ENCODE data around the gene TRIM69.
"Not testable (repeated sequence)": the region's sequence is repeated elsewhere in the genome, so short reads cannot be mapped to it uniquely, and the experiment has no call there.

The TRIM69 gene

GRCh38 chr15:44753345-44753744 lies 17.0 kb downstream of the TRIM69 start:
- no peak for DNase-seq

DNA sequence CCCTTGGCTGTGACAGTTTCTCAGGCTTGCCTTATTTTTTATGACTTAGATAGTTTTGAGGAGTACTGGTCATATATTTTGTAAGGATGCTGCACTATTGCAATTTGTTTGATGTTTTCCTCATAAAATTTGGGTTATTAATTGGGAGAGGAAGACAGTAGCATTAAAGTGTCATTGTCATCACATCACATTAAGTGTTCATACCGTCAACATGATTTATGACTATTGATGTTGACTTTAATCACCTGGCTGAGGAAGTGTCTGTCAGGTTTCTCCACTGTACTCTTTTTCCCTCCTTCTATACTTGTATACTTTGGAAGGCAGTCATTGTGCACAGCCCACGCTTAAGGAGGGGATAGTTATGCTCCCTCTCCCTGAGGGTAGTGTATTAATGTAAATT lies 26.9 kb downstream of the TRIM69 start:
- no peak for DNase-seq

- no peak for DNase-seq
These were observed 27.5 kb downstream of the TRIM69 start for GRCh38 chr15:44763848-44764247.

- DNase-seq, result no peak
These were observed 28.7 kb downstream of the TRIM69 start for GRCh38 chr15:44765036-44765435.

DNA sequence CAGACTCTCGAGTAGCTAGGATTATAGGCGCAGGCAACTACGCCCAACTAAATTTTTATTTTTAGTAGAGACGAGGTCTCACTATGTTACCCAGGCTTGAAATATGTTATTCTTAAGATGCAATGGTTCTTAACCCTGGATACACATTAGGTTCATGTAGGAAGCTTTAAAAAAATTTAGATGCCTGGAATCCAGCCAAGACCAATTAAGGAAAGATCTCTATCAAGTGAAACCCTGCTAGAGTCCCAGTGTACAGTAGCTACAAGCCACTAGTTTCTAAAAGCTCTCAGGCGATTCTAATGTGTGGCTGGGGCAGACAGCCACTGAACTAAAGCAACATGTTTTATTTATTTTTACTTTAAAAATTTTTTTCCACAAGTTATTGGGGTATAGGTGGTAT lies 33.2 kb downstream of the TRIM69 start:
- no peak for DNase-seq

DNA sequence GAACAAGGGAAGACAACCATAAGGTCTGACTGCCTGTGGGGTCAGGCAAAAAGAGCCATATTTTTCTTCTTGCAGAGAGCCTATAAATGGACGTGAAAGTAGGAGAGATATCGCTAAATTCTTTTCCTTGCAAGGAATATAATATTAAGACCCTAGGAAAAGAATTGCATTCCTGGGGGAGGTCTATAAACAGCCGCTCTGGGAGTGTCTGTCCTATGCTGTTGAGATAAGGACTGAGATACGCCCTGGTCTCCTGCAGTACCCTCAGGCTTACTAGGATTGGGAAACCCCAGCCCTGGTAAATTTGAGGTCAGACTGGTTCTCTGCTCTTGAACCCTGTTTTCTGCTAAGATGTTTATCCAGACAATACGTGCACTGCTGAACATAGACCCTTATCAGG lies 34.4 kb downstream of the TRIM69 start:
- not testable (repeated sequence) for DNase-seq

GRCh38 chr15:44775953-44776352 lies 39.6 kb downstream of the TRIM69 start:
- peak; percentile 57 for DNase-seq

GRCh38 chr15:44779761-44780160 lies 43.4 kb downstream of the TRIM69 start:
- no peak for DNase-seq

GRCh38 chr15:44780608-44781007 lies 44.3 kb downstream of the TRIM69 start:
- no peak for DNase-seq

GRCh38 chr15:44781128-44781810 lies 44.9 kb downstream of the TRIM69 start:
- no peak for DNase-seq

DNA sequence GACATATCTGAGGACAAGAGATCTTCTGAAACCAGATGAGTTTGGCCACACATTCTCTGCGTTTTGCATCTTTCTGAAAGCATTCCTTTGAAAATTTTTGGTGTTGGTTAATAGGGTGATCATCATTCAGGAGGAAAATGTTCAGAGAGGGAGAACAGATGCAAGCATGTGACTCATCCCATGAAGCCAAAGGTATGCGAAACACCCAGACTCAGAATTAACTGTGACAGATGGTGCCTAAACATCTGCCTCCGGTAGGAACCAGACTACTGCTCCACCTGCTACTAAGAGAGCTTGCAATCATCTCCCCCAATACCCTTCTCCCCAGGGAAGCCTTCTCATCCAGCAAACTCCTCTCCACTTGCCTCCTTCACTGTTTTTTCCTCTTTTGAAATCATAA lies 46.2 kb downstream of the TRIM69 start:
- no peak for DNase-seq

DNA sequence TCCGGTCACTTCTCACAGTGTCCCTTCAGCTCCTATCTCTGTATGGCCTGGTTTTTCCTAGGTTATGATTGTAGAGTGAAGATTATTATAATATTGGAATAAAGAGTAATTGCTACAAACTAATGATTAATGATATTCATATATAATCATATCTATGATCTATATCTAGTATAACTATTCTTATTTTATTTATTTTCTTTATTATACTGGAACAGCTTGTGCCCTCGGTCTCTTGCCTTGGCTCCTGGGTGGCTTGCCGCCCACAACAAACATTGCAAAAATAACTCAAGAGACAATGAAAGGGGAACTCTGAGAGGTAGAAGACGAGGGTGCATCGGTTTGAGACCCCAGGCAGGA lies 48.6 kb downstream of the TRIM69 start:
- not testable (repeated sequence) for DNase-seq

DNA sequence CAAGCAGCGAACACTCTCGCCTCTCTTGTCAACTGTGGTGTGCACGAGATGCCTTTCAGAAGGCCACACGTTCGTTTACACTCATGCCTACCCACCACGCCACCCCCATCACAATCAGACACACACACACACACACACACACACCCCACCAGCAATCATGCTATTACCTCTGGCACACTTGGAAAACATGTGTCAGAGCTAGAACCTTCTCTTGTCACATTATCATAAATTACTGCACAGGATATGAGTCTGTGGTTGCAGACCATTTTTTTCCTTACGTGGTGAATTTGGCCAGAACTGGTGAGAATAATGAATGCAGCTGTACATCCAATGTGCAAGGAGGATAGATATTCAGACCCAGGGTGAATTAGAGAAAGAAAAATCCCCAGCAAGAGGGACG lies 52.4 kb downstream of the TRIM69 start:
- no peak for DNase-seq

DNA sequence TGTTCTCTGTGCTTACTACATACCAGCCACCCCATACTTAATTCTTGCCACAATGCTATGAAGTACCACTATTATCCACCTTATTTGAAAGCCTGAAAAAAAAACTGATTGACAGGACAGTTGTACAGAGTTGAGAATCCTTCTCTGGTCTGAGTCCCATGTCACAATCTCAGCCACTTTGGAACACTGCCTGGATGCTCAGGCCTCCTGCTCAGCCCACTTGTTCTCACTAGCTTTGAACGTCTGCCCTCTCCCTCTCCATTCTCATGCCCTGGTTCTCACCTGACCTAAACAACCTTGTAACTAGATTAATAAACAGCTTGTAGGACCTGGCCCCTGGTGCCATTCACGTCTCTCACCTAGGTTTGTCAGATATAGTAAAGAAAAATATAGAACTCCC lies 53.9 kb downstream of the TRIM69 start:
- no peak for DNase-seq

DNA sequence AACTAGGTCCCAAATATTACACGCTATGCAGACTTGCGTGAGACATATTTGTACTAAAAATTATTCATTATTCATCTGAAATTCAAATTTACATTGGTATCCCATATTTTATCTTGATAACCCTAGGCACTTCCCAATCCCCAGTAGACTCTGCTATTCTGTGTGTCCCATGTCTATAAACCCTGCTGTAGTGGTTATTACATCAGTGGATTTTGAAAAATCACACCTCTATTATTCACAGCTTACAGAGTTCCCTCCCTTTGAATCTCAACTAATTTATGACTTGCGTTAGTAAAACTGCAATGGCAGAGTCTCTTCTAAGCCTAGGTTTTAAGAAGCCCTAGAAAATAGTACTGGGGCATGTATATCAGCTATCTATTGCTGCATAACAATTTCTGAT lies 54.3 kb downstream of the TRIM69 start:
- no peak for DNase-seq

GRCh38 chr15:44792715-44793114 lies 56.4 kb downstream of the TRIM69 start:
- DNase-seq, result no peak

DNA sequence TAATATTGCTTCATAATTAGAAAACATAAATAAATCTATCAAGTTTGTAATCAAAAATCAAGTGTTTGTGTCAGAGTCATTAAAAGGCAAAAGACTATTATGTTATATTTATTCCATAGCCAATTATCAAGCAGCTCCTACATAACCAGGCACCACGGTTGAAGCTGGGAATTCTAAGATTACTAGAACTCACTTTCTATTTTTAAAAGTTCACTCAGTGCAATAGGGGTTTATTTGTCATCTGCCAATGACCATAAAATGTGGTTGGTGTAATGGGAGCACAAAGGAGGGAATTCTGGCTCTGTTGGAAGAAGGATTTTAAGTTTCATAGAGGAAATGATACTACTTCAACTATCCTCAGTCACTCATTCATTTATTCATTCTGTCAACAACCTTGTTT lies 57.7 kb downstream of the TRIM69 start:
- no peak for DNase-seq

- no peak for DNase-seq
These were observed 60.2 kb downstream of the TRIM69 start for GRCh38 chr15:44796508-44796907.

DNA sequence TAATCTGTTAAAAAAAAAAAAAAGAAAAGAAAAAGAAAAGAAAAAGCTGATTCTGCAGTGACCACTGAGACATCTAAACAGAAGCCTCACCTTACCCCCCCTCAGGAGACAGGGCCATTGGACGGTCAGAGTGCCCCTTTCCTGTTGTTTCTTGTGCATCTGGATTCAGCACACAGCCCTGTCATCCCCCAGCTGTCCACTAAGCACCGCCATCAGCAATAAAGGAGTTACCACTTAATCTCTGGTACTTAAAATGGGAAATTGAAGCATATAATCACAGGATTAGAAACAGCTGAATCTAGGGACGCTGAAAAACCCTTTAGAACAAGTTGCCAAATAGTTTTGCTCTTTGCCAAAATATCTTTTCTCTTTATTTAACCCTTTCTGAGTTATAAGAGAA lies 62.5 kb downstream of the TRIM69 start:
- DNase-seq, result no peak

DNA sequence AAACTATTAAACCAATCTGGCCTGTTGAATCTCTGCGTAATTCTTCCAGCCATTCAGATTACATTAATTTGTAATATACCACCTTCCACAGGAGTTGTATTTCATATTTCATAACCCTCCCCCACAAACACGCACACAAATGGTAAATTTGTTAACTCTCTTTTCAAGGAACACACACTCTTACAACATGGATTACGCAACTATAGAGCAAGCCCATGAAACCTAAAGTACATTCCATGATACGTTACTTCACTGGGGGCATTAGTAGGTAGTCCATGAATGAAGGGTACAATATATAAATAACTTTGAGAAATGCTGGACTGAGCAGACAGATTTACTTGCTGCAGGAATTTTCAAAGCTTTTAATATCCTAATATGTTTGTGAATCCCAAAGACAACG lies 65.0 kb downstream of the TRIM69 start:
- DNase-seq, result no peak

DNA sequence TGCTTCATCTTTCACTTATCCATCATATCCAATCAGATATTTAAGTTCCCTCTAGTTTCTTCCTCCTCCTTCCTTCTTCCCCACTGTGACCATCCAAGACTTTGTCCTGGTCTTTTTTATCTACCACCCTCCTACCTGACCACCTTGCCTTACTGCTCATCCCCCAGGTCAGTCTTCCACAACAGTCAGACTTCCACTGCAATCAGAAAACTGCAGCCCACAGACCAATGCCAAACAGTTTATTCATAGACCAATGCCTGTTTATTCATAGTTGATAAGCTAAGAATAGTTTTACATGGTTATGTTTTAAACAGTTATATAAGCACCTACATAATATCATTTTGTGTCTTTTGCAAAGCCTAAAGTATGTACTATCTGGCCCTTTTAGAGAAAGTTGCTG lies 65.5 kb downstream of the TRIM69 start:
- no peak for DNase-seq

GRCh38 chr15:44802336-44802735 lies 66.0 kb downstream of the TRIM69 start:
- DNase-seq, result no peak

DNA sequence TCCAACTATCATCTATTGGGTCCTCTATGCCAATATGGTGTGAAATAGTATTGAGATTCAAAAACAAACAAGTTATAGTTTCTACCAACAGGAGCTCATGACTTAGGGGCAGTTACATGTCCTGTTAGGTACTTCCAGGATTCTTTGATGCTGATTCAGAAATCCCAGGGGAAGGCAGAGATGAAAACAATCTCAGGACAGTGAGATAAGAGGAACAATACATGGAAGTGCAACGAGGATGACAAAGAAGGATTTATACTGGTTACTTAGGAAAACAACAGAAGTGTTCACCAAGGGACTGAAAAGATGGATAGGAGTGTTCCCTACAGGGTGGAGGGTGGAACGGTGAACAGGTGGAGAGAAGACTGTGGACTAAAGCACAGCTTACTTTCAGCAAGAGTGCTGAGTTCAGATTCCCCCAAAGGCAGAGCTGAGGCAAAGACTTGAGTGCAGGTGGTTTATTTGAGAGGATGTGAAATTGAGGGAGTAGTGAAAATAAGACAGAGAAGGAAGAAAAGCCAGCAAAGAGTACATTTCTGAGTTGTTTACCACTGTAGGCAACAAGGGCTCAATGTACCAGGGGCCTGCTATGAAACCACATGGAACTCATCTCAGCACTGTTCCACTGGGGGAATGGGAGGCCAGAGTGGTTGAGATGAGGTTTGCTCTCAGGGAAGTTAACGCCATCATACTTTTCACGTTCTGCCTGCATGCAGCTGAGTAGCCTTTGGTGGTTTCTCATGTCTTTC lies 68.1 kb downstream of the TRIM69 start:
- DNase-seq, result no peak

GRCh38 chr15:44808557-44808956 lies 72.2 kb downstream of the TRIM69 start:
- no peak for DNase-seq

GRCh38 chr15:44810237-44810636 lies 73.9 kb downstream of the TRIM69 start:
- DNase-seq, result no peak
